Measurements from ENCODE around the gene PCDHA11.
"Not testable (repeated sequence)": the region's sequence is repeated elsewhere in the genome, so short reads cannot be mapped to it uniquely, and the experiment has no call there.

Gene PCDHA11

GRCh38 chr5:140869555-140869886 lies 764 bp downstream of the PCDHA11 start:
- H2BK120ac ChIP-seq (ENCODE audit: low read depth, low read length), result no peak overlapping the region
- H2BK15ac ChIP-seq (replicated peaks; ENCODE audit: low read depth), result no peak overlapping the region
- H3K56ac ChIP-seq (ENCODE audit: low read length), result no peak overlapping the region
- no peak overlapping the region for H3K4me2 ChIP-seq (ENCODE audit: low read length)
- no peak overlapping the region for H3K9ac ChIP-seq (ENCODE audit: low read length)
- no peak for DNase-seq
- H4K8ac ChIP-seq (ENCODE audit: low read depth, low read length), result no peak overlapping the region
- H3K79me1 ChIP-seq (ENCODE audit: low read length), result no peaks in the 10 kb centered on the region
- no peak overlapping the region for H3K4ac ChIP-seq (ENCODE audit: low read depth, low read length)
- no peaks in the 10 kb centered on the region for H3K36me3 ChIP-seq (ENCODE audit: control insufficient read depth, insufficient read depth, low read length)
- H3K4me1 ChIP-seq (ENCODE audit: control insufficient read depth, low read depth, low read length), result no peaks in the 10 kb centered on the region
- no peak overlapping the region for H4K5ac ChIP-seq (ENCODE audit: low read length)
- no peak overlapping the region for H3K27ac ChIP-seq (ENCODE audit: low read depth, low read length)
- no peak overlapping the region for H3K4me3 ChIP-seq (ENCODE audit: low read length)
- H2AK5ac ChIP-seq (ENCODE audit: low read length), result no peak overlapping the region
- no peak overlapping the region for H3K23ac ChIP-seq (ENCODE audit: low read length)
- H2BK5ac ChIP-seq (ENCODE audit: low read length), result no peak overlapping the region
- WGBS (ENCODE audit: extremely low coverage, insufficient coverage, low lambda C conversion rate), result no CpG with 5 or more reads among the region's 5 CpGs
- H3K79me2 ChIP-seq (ENCODE audit: control insufficient read depth, insufficient read depth, low read length), result no peaks in the 10 kb centered on the region
- H3K18ac ChIP-seq (ENCODE audit: low read length), result no peak overlapping the region
- H3K27me3 ChIP-seq (ENCODE audit: insufficient read depth, low read length, poor library complexity), result no peaks in the 10 kb centered on the region

GRCh38 chr5:140870221-140871201 lies 1.8 kb downstream of the PCDHA11 start:
- Histone ChIP-seq H3K23ac (ENCODE audit: low read length) (no peak overlapping the region), H2BK120ac (ENCODE audit: low read depth, low read length) (no peak overlapping the region), H3K9ac (ENCODE audit: low read length) (no peak overlapping the region), H2BK15ac (replicated peaks; ENCODE audit: low read depth) (no peak overlapping the region), H2AK5ac (ENCODE audit: low read length) (no peak overlapping the region), H3K79me1 (ENCODE audit: low read length) (no peaks in the 10 kb centered on the region), H2BK5ac (ENCODE audit: low read length) (no peak overlapping the region), H4K5ac (ENCODE audit: low read length) (no peak overlapping the region), H3K36me3 (ENCODE audit: control insufficient read depth, insufficient read depth, low read length) (no peaks in the 10 kb centered on the region), H3K56ac (ENCODE audit: low read length) (no peak overlapping the region), H3K4ac (ENCODE audit: low read depth, low read length) (no peak overlapping the region), H4K8ac (ENCODE audit: low read depth, low read length) (no peak overlapping the region), H3K4me2 (ENCODE audit: low read length) (no peak overlapping the region), H3K4me3 (ENCODE audit: low read length) (no peak overlapping the region), H3K18ac (ENCODE audit: low read length) (no peak overlapping the region), H3K79me2 (ENCODE audit: control insufficient read depth, insufficient read depth, low read length) (no peaks in the 10 kb centered on the region), H3K4me1 (ENCODE audit: control insufficient read depth, low read depth, low read length) (no peaks in the 10 kb centered on the region), H3K27me3 (ENCODE audit: insufficient read depth, low read length, poor library complexity) (no peaks in the 10 kb centered on the region), H3K27ac (ENCODE audit: low read depth, low read length) (no peak overlapping the region)
- no CpG with 5 or more reads among the region's 114 CpGs for WGBS (ENCODE audit: extremely low coverage, insufficient coverage, low lambda C conversion rate)
- DNase-seq, result no peak

GRCh38 chr5:140875085-140876065 lies 6.6 kb downstream of the PCDHA11 start, which contains the start of gene PCDHA12:
Gene PCDHA12, plus strand, starts transcription at chr5:140875308. Its CDS starts 165 bp downstream, at chr5:140875473.
- WGBS (ENCODE audit: extremely low coverage, insufficient coverage, low lambda C conversion rate), result no CpG with 5 or more reads among the region's 47 CpGs
- Histone ChIP-seq H3K18ac (ENCODE audit: low read length) (no peak within 1 kb of the TSS), H3K23ac (ENCODE audit: low read length) (no peak within 1 kb of the TSS), H3K79me1 (ENCODE audit: low read length) (peaks cover 2% of the 10 kb centered on the region), H3K4me1 (ENCODE audit: control insufficient read depth, low read depth, low read length) (no peaks in the 10 kb centered on the region), H2BK5ac (ENCODE audit: low read length) (no peak within 1 kb of the TSS), H3K79me2 (ENCODE audit: control insufficient read depth, insufficient read depth, low read length) (no peaks in the 10 kb centered on the region), H2BK120ac (ENCODE audit: low read depth, low read length) (no peak within 1 kb of the TSS), H3K4ac (ENCODE audit: low read depth, low read length) (no peak within 1 kb of the TSS), H4K5ac (ENCODE audit: low read length) (no peak within 1 kb of the TSS), H2BK15ac (replicated peaks; ENCODE audit: low read depth) (no peak within 1 kb of the TSS), H3K4me3 (ENCODE audit: low read length) (peak within 1 kb of the TSS; percentile 36), H2AK5ac (ENCODE audit: low read length) (no peak within 1 kb of the TSS), H3K9ac (ENCODE audit: low read length) (peak within 1 kb of the TSS; percentile 64), H3K4me2 (ENCODE audit: low read length) (peak within 1 kb of the TSS; percentile 25), H3K56ac (ENCODE audit: low read length) (peak within 1 kb of the TSS; percentile 85), H3K27me3 (ENCODE audit: insufficient read depth, low read length, poor library complexity) (no peaks in the 10 kb centered on the region), H4K8ac (ENCODE audit: low read depth, low read length) (no peak within 1 kb of the TSS), H3K36me3 (ENCODE audit: control insufficient read depth, insufficient read depth, low read length) (no peaks in the 10 kb centered on the region), H3K27ac (ENCODE audit: low read depth, low read length) (no peak within 1 kb of the TSS)
- peak; percentile 82 for DNase-seq

- H3K9ac ChIP-seq (ENCODE audit: low read length); H2BK5ac ChIP-seq (ENCODE audit: low read length); H3K4me3 ChIP-seq (ENCODE audit: low read length); H3K4ac ChIP-seq (ENCODE audit: low read depth, low read length); H4K8ac ChIP-seq (ENCODE audit: low read depth, low read length); H4K5ac ChIP-seq (ENCODE audit: low read length); H3K36me3 ChIP-seq (ENCODE audit: control insufficient read depth, insufficient read depth, low read length); H3K18ac ChIP-seq (ENCODE audit: low read length); H2BK15ac ChIP-seq (replicated peaks; ENCODE audit: low read depth); H2AK5ac ChIP-seq (ENCODE audit: low read length); H3K27ac ChIP-seq (ENCODE audit: low read depth, low read length); H2BK120ac ChIP-seq (ENCODE audit: low read depth, low read length); H3K56ac ChIP-seq (ENCODE audit: low read length); H3K27me3 ChIP-seq (ENCODE audit: insufficient read depth, low read length, poor library complexity); H3K4me2 ChIP-seq (ENCODE audit: low read length); H3K79me2 ChIP-seq (ENCODE audit: control insufficient read depth, insufficient read depth, low read length); H3K4me1 ChIP-seq (ENCODE audit: control insufficient read depth, low read depth, low read length); DNase-seq; H3K79me1 ChIP-seq (ENCODE audit: low read length): not testable (repeated sequence)
- peak overlapping the region; percentile 16 for H3K23ac ChIP-seq (ENCODE audit: low read length)
- WGBS (ENCODE audit: extremely low coverage, insufficient coverage, low lambda C conversion rate), result no CpG with 5 or more reads among the region's 80 CpGs
Measured at GRCh38 chr5:140876541-140877261, 7.9 kb downstream of the PCDHA11 start.

GRCh38 chr5:140877262-140877581 lies 8.5 kb downstream of the PCDHA11 start:
- H3K4me2 ChIP-seq (ENCODE audit: low read length), result no peak overlapping the region
- no peak overlapping the region for H3K9ac ChIP-seq (ENCODE audit: low read length)
- H3K4ac ChIP-seq (ENCODE audit: low read depth, low read length), result no peak overlapping the region
- H3K79me1 ChIP-seq (ENCODE audit: low read length), result peaks cover 2% of the 10 kb centered on the region
- no peaks in the 10 kb centered on the region for H3K36me3 ChIP-seq (ENCODE audit: control insufficient read depth, insufficient read depth, low read length)
- H4K8ac ChIP-seq (ENCODE audit: low read depth, low read length), result no peak overlapping the region
- no peak overlapping the region for H2AK5ac ChIP-seq (ENCODE audit: low read length)
- no peak overlapping the region for H3K56ac ChIP-seq (ENCODE audit: low read length)
- no peak overlapping the region for H4K5ac ChIP-seq (ENCODE audit: low read length)
- no peak overlapping the region for H3K27ac ChIP-seq (ENCODE audit: low read depth, low read length)
- no peak overlapping the region for H2BK120ac ChIP-seq (ENCODE audit: low read depth, low read length)
- no peak overlapping the region for H3K18ac ChIP-seq (ENCODE audit: low read length)
- no peak overlapping the region for H3K23ac ChIP-seq (ENCODE audit: low read length)
- DNase-seq, result no peak
- no peaks in the 10 kb centered on the region for H3K27me3 ChIP-seq (ENCODE audit: insufficient read depth, low read length, poor library complexity)
- no peak overlapping the region for H2BK5ac ChIP-seq (ENCODE audit: low read length)
- no peak overlapping the region for H3K4me3 ChIP-seq (ENCODE audit: low read length)
- no peaks in the 10 kb centered on the region for H3K4me1 ChIP-seq (ENCODE audit: control insufficient read depth, low read depth, low read length)
- H2BK15ac ChIP-seq (replicated peaks; ENCODE audit: low read depth), result no peak overlapping the region
- H3K79me2 ChIP-seq (ENCODE audit: control insufficient read depth, insufficient read depth, low read length), result no peaks in the 10 kb centered on the region
- no CpG with 5 or more reads among the region's 37 CpGs for WGBS (ENCODE audit: extremely low coverage, insufficient coverage, low lambda C conversion rate)
